Gastrocnemius medialis (tissue), 4 donors: ENCODE results near the gene LIFR.

Source experiments
- POLR2A ChIP-seq, 2 donors: fragments of 450-650 bp; IDR thresholded peaks; one replicate each; pipeline ENCODE4 v1.6.1; 2017; ENCODE audit warnings: antibody characterized with exemption in 2 of 2, mild to moderate bottlenecking in 2 of 2, moderate library complexity in 2 of 2
- TF ChIP-seq, protein P1 (sequence below), 5 experiments: fragments of 450-650 bp in 3 of 5; fragments of 200-600 bp in 2 of 5; sonication (generic) in 2 of 5; IDR thresholded peaks in 4 of 5; conservative IDR thresholded peaks in 1 of 5; 1 replicate in 4 of 5; 2 replicates in 1 of 5; pipeline ENCODE4 v1.5.1; 2016 to 2019; ENCODE audit warnings: antibody characterized with exemption in 5 of 5, mild to moderate bottlenecking in 3 of 5, moderate library complexity in 3 of 5

DNA sequence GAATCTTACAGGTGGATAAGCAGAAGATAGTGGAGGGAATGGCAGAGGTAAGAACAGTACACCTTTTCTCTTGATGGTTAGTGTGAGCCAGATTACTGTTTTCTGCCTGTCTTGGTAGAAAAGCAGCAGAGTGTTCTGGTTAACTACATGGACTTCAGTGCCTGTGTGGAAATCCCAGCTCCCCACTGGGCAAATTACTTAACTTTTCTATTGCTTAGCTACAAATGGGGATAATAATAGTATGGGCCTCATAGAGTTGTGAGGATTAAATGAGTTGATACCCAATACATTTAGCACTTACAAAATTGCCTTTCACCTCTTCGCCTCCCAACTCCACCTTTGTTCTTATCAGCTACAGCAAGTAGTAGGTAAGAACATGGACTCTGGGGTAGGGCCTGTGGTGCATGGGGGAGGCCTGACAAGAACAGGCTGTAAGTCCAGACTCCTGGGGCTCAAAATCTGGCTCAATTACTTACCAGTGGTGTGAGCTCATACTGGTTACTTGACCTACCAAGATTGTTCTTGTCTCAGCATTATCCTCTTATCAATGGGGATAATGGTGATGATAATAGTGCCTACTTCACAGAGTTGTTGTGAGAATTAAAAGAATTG is 125.1 kb downstream of the LIFR start:
- TF ChIP-seq, protein P1, sequence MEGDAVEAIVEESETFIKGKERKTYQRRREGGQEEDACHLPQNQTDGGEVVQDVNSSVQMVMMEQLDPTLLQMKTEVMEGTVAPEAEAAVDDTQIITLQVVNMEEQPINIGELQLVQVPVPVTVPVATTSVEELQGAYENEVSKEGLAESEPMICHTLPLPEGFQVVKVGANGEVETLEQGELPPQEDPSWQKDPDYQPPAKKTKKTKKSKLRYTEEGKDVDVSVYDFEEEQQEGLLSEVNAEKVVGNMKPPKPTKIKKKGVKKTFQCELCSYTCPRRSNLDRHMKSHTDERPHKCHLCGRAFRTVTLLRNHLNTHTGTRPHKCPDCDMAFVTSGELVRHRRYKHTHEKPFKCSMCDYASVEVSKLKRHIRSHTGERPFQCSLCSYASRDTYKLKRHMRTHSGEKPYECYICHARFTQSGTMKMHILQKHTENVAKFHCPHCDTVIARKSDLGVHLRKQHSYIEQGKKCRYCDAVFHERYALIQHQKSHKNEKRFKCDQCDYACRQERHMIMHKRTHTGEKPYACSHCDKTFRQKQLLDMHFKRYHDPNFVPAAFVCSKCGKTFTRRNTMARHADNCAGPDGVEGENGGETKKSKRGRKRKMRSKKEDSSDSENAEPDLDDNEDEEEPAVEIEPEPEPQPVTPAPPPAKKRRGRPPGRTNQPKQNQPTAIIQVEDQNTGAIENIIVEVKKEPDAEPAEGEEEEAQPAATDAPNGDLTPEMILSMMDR (IDR thresholded peaks at IDR 0.05 in 4 of 5, conservative IDR thresholded peaks at IDR 0.05 in 1 of 5) = no peak
- TF ChIP-seq POLR2A (IDR thresholded peaks at IDR 0.05) = no peak
